AG20443 (cell line): ENCODE data around the gene PROX1.

Experiments
- DNase-seq: peaks from one replicate; pipeline ENCODE4 v3.0.0; 2012; ENCODE audit warnings: low spot score, mixed read lengths

PROX1 gene

DNA sequence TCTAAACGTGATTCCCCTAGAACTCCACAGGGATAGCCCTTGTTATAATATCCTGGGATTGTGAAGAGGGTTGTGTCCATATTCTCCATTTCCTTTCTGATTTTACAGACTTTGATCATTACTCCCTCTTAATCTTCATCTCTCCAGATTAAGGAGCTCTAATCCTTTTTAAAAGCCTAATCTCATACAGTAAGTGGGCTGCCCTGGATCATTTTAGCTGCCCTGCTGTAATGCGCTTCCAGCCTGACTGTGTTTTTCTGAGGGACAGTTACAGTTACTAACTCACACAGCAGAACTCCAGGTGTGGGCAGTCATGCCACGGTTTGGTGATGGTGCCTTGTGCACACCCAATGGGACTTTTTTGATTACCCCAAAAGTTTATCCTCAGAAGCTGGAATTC, 33.5 kb downstream of the PROX1 start:
- DNase-seq, result no peak

DNA sequence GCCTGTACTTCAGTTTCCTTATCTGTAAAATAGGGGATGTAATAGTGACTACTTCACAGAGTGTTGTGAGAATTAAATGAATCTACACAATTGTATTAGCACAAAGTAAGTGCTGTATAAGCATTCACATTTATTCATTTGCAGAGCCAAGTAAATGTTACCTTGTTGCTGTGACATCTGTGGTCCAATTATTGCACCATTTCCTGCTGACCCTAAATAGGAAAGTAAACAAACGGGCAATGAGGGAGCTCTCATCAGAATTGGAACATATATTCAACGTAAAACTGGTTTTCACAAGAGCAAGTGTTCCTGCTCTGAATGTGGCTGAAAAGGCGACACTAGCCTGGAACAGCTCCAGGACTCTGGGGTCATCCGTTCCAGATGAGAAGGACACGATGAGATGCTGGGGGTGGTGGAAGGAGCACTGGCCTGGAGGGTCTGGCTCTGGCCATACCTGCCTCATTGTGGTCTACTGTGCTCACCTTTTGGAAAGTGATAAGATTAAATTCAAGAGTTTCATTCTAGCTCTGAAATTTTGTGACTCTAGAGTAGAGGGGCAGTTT, 34.5 kb downstream of the PROX1 start:
- DNase-seq, result no peak

DNA sequence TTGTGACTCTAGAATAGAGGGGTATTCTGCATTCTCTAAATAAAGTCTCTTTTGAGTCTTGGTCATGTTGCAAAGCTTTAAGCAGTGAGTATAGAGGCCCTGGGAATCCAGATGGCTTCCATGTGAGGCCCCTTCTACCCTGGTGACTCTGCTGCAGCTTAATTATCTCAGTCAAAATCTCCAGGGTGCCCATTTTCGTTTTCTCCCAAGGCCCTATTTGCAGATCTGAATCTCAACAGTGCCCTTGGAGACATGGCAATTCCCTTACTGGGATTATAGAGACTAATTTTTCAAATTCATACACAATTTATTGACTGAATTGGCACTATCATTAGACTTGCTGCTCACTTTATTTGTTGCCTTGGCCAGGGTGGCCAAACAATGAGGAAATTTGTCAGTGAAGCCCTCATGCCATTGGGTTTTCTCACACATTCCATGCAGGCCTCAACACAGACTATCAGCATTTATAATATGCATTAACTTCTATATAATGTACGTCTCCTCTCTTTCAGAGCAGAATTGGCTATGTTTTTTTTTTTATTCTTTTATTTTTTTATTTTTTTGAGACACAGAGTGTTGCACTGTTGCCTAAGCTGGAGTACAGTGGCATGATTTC, 35.1 kb downstream of the PROX1 start:
- no peak for DNase-seq

DNA sequence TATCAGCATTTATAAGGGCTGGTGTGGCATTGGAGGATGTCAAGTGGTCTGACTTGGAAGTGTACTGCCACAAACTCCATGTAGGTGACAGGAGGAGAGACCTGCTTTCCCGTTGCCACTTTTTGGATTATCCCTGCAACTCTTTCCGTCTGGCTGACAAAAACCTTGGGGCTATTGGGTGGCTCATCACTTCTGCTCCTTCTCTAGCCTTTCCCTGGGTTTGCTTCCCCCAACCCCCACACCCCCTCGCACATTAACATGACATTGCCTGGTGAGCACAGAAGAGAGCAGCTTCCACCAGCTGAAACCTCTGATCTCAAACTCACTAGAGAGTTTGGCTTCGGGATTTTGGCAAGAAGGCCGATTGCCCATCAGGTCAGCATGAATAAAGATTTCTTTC, 39.2 kb downstream of the PROX1 start:
- no peak for DNase-seq

DNA sequence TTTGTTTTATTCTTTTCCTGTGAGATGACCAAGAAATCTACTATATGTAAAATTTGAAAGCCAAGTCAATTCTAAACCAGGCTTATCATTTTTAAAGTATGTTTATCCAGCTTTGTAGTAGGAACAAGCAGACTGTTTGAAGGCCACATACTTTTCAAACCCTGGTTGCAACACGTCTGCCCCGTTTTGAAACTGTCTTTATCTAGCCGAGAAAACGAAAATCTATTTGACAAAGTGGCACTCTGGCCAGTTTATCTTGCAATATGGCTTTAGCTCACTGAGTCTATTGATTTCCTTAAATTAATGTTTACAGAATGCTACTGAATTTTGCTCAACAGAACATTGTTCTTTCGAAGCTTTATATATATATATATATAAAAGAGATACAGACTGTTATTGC, 39.7 kb downstream of the PROX1 start:
- no peak for DNase-seq

DNA sequence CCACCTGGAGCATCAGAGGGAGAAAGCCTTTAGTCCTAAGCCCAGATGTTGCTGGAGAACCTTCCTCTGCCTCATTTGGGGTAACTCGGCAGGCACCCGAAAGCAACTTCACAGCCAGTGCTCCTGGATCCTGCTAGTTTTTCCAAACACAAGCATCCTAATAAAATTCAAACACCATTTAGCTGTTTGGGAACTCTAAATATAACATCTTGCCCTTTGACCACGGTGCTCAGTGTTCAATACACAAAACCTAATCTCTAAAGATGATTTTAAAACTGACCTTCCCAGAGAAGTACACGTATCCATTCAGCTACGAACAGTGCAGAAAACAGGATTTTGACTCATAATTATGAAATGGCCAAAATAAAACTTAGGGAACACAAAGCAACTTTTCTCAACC, 40.3 kb downstream of the PROX1 start:
- DNase-seq, result no peak

DNA sequence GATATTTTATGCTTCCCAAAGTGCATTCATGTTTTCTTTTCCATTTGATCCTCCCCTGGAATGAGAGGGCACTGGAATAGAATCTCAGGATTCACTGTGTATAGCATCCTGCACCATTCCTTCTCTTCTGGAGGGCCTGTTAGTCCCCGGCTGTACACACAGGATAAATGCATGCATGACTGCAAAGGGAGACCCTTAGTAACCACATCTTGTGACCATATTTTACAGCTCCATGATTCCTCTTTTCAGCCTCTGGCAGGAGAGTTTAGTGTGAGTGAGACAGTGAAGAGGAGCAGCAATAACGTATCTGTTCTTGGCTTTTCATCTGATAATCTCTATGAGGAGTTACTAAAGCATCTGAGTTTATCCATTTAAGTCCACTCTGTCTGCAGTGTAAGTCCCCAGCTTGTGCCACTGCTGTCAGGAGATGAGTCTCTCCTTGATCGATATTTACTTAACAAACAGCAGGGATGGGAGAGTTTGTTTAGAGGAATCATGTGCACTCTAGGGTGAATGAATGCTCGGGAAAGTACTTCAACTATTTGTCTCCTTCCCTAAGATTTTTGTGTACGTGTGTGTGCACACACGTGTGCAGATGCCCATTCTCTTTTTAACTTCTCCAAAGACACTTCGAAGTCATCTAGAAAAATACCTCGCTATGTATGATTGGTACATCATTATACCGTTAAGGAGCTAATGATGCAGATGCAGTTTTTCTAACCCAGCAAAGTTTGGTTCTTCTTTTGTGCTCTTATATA, 41.1 kb downstream of the PROX1 start:
- DNase-seq, result no peak

DNA sequence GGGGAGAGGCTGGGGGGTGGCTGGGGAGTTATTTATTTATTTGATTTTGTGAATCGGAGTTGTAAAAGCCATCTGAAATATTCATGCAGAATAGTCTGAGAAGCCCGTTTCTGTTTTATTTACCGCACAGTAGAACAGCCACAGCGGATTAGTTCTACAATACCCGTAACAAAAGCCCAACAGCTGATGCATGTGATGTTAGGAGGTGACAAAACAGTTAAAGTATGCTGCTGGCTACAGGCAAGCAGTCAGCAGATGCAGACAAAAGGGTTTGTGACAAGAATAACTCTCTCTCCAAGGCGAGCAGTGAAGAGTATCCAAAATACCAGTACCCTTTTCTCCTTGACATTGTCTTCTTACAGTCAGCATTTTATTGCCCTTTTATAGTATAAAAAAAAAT, 42.0 kb downstream of the PROX1 start:
- DNase-seq, result no peak

DNA sequence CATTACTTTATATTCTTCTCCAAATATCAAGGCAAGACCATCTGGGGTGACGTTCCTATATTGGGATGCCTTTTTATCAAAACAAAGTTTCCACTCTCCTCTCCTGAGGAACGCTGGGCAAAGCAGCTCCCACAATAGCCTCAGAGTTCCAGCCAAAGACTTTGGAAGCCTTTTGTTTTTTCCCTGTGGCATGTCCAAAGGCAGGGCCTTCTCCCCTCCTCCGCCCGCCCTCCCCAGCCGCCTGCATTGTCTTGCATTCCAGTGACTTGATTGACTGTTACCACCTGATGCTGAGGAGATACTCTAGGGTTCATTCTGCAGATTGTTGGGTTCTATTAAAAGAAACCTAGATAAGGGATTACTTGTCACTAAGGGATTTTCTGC, 43.5 kb downstream of the PROX1 start:
- no peak for DNase-seq

DNA sequence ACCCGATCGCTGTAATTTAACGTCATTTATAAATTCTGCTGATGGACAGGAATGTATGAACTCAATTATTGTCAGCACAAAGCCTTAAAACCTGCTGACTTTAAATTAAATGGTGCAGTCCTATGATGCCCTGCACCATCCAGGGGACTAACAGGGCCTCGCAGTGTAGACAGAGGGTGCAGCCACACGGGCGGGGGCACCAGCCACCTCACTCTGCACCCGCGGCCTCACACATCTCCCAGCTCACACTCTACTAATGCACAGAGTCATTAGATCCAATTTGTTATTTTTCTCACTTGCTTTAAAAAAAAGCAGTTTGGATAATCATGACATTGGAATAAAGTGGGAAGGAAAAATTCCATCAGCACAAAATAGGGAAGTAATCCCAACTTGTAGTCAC, 49.7 kb downstream of the PROX1 start:
- no peak for DNase-seq

DNA sequence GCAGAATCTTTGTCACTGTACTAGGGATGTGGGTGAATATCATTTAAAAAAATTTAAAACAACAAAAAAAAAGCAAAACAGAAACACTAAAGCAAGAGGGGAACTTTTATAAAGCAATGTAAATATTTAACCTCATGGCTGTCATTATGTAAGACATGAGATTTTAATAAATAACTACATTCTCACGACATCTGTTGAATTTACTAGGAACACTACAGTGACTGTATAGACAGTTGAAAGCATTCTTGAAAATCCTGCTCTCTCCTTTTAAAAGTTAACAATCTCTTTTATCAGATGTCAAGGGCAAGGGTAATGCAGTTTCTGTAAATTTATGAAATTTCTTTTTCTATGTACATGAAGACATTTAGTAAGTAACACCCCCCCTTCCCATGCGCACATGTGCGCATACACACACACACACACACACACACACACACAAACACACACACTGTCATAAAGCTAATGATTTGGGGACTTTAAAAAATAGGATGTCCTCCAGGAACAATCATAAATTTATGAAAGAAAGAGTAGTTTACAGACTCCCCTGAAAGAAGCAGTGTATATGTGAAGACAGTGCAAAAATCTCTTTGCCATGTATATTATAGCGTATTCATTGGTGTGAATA, 51.7 kb downstream of the PROX1 start:
- DNase-seq, result no peak

DNA sequence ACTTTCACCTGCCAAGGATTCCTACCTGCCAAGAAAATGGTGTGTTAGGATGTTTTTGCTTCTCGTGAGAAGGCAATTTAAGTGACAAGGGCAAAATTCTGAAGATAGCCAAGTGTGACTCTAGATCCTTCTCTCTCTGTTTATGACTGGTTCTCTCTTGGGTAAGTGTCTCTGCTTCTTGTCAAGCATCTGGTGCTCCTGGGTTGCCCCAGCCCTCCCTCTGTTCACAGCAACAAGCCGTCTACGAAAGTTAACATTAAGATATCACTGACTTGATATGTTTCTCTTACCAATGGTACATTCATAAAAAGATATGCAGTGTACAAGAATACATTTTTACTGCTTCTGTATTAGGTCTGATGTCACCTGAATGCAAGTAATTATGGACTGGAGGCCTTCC, 55.4 kb downstream of the PROX1 start:
- no peak for DNase-seq

DNA sequence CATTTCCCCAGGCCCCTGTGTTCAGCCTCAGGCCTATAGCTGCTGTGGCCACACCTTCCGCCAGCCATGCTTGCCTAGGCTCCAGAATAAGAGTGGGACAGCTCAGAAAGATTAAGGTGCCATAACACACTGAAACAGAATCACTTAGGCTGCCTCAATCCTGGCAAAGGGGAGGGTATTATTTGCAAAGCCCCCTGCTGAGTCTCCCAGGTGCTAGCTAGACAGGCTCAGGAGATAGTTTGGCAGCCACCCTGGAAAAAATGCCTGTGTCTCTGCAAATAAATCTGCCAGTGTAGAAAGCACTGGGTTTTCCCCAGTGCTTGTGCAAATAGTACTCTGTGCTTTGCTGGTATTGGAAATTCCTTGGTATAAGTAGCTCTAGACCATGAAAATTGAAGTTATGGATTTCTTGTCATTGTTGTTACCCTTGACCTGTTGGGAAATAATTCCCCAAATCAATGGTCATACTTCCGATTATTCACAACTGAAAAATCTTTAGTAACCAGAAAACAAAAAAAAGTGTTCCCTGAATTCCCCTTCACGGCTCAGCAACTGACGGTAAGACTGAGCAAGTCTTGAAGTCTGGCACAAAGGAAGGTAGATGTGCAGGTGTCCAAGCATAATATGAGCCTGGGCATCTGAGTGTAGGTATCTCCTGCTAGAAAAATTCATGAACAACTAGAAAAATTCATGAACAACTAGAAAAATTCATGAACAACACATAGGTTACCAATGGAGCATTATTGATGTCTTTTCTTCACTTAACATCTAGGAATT, 56.9 kb downstream of the PROX1 start:
- no peak for DNase-seq

DNA sequence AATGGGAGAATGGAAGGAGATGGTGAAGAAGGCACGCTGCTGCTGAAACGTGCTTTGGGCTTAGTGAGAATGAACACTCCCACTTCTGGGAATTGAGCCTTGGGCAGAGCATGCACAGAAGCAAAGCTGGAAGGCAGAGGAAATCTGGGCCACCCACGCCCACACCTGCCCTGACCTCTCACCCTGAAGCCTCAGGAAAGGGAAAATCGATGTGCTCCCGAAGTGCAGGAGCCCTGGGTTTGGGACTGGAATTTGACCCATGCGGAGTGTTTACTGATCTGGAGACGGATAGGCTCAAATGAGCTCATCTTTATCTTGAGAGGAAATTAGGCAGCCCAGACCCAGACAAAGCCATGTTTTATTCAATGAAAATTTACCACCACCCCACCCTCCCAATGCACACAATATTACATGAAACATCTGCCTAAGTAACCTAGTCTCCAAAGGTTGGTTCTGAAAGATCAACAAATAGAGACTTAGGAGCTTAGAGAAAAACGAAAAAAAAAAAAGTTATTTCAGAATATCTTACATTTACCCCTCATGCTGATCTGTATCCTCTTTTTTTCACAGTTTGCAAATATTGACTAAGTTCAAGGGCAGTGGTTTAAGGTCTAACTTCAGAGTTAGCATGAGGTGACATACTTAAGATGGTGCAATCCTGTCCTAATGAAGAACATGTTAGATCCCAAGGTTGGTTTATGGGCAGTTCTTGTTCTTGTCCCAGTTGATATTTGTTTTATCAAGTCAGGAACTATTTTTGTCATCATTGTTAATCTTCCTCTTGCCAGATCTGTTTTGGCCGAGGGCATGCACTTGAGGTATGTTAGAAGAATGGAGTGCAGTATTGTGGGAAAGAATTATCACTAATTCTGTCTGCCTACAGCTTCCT, 63.0 kb downstream of the PROX1 start:
- DNase-seq, result no peak

DNA sequence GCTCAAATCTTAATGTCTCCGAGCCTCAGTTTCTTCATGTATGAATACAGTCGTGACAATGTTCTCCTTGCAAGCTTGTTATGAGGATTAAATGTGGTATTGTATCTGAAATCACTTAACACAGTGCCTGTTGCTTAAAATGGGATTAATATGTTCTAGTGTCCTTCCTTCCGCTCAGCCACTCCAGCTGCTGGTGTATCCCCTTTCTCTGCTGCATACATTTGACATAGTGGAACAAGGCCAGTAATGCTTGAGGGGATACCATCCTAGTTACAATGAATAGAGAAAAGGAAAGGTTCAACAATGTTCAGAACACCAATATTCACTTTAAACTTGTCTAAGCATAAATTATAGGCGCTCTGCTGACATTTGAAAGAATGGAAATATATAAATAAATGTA, 64.0 kb downstream of the PROX1 start:
- no peak for DNase-seq

DNA sequence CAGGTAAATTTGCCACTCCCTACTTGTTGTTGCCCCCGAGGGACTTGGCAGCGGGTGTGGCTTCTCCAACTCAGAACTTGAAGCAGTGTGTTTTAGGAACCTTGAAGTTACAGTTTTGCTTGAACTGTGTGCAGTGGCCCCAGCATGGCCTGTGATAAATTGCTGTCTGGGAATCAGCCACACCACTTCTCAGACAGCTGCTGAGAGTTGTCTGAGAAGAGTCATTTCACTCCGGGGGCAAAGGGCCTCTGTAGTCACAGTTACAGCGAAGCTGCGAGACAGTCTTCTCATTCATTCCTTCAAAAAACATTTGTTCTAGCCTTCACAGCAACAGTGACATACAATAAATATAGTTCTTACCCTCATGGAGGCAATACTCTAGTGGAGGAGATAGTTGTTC, 70.3 kb downstream of the PROX1 start:
- DNase-seq, result no peak

DNA sequence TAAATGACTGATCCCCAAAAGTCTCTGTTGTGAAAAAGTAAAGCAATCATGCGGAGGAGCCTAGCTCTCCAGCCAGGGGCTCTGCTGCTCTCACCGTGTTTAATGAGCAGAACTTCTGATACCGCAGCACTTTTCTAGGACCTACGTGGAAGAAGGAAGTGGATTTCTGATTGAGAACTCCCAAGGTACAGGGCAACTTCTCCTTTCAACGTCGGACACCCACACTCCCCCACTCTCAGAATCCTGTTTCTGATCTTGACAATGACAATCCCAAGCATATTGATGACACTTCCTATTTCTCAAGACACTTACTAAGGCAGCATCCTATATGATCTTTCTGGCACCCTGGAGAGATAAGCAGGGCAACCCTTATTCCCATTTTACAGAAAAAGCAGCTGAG, 78.4 kb downstream of the PROX1 start:
- DNase-seq, result no peak

DNA sequence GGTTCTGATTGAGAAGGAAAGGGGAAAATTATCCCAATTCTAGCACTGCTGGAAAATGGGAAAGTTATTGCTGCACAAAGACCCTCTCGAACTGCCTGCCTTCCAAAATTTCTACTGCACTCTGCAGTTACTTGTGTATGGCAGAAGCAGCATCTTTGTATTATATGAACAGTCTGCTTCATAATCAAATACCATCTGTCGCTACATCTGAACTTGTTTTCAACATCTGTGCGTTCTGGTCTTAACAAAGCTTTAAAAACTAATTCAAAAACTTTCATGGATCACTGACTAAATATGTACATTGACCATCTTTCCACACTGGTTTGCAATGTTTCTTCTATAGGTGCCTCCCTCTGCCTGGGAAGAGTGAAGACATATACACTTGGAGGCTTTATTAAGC, 79.2 kb downstream of the PROX1 start:
- DNase-seq, result no peak

DNA sequence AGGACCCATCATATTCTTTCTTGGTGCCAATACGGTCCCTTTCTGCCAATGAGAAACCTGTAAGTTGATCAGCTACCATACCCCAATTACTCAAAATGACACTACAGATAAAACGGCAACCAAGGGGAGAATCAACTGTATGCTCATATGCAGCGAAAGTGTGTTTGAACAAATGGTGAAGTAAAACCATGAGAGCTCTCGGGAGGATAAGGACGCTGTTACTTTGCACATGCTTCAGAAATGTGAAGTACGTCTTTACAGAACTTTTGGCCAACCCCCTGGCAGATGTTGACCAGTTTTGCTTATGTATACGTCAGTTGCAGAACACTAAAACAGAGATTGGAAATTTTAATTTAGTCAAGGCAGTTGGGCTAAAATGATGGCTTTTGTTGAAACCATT, 79.6 kb downstream of the PROX1 start:
- no peak for DNase-seq

DNA sequence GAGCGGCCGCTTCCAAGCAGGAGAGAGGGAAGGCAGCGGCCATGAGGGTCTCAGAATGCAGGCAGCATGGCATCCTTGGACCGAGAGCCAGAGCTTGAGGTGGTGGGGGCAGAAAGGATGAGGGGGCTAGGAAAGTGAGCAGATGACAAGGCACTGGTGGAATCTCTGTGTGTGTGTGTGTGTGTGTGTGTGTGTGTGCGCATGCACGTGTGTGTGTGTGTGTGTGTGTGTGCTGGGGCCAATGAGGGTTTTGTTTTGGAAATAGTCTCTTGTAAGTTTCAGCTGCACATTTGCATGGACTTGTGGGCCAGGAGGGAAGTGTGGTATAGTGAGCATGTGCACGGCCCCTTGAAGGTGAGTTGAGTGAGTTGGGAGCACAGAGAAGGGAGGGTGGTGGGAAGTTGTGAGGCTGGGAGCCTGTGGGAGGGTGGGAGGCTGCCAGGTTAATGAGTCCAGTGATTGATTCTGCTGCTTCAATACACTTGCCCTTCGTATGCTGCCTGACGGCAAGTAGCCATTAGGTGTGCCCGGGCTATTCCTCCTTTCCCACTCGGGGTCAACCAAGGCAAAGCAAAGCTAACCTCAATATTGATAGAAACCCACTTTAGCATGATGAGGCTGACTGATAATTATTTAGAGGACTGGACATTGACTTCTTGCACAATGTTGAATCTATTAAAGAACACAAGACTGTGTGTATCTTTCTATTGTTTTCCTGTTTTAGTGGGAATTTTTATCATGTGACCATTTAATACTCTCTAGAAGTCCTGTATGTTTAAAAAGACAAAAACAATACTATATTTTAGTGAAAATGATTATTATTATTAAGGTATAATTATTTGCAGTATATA, 80.3 kb downstream of the PROX1 start:
- DNase-seq, result no peak

DNA sequence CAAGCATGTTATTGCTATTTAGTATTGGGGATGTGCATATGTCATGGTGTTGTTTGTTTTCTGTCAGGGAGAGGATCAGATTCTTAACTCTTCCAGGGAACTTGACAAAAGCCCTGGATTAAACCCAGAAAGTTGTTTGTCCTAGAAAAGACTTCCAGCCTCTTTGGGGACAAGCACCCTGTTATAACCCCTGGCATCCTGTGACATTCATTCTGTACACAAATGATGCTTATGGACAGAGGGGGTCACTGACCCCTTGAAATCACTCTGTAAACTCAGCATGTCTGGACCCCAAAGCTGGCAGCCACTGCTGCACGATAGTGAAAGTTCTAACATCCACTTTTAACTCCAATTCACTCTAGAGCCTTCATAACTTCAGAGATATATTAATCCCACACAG, 81.2 kb downstream of the PROX1 start:
- DNase-seq, result no peak
